Left ventricle myocardium inferior (tissue), 1 donor: ENCODE measurements around the gene EYA2. TPM values are rescaled to one million over a fixed set of nuclear protein-coding genes. Genes with fewer than 3 reads are reported as not detected.

Experiments
- DNase-seq: peaks from one replicate; pipeline ENCODE4 v3.0.0-alpha.2; 2020
- H3K27ac ChIP-seq: fragments of 200-600 bp; replicated peaks from 2 replicates; pipeline ENCODE4 v1.8.0; 2021
- H3K27me3 ChIP-seq: fragments of 200-600 bp; 2 replicates; pipeline ENCODE4 v1.8.0; 2021; ENCODE audit warnings: low read depth
- H3K36me3 ChIP-seq: fragments of 200-600 bp; 2 replicates; pipeline ENCODE4 v1.8.0; 2021
- H3K4me1 ChIP-seq: fragments of 200-600 bp; 2 replicates; pipeline ENCODE4 v1.8.0; 2021
- H3K4me3 ChIP-seq: fragments of 200-600 bp; 2 replicates; pipeline ENCODE4 v1.8.0; 2021; ENCODE audit warnings: mild to moderate bottlenecking, moderate library complexity
- H3K9me3 ChIP-seq: fragments of 200-600 bp; replicated peaks from 2 replicates; pipeline ENCODE4 v1.8.0; 2021
- CTCF ChIP-seq: fragments of 200-600 bp; IDR thresholded peaks from 2 replicates; pipeline ENCODE4 v1.8.0; 2021; ENCODE audit warnings: antibody characterized with exemption, mild to moderate bottlenecking, borderline replicate concordance
- intact Hi-C: fragments of 100-400 bp; cut with micrococcal nuclease; formaldehyde crosslinking; loops from one replicate; pipeline ENCODE4 v1.11.0; 2022
- total RNA-seq: library from RNA; stranded (reverse); fragmentation: NEBNext Ultra II Directional; extraction: Animal tissue kit (Norgen Biotek cat#: 25700); gene quantifications from one replicate; pipeline ENCODE4 v1.2.1, GENCODE V29; 2021
- donor health status: DM: no; HTN: yes; CAD: no; lungs with severe emphysema.

The EYA2 gene
- total RNA-seq, 1 donor from 2014 or later = 0.63 TPM

GRCh38 chr20:47133809-47134456, 239.3 kb downstream of the EYA2 start:
- DNase-seq = no peak
- H3K9me3 ChIP-seq = no peaks in the 10 kb centered on the region
- H3K4me1 ChIP-seq = peaks cover 5% of the 10 kb centered on the region
- H3K27ac ChIP-seq = no peak overlapping the region
- H3K4me3 ChIP-seq = no peak overlapping the region
- intact Hi-C loops = no loop called here
- TF ChIP-seq CTCF = no peak
- no peaks in the 10 kb centered on the region for H3K36me3 ChIP-seq
- no peaks in the 10 kb centered on the region for H3K27me3 ChIP-seq

- no peak overlapping the region for H3K27ac ChIP-seq
- no peak for TF ChIP-seq CTCF
- no peak for DNase-seq
- H3K27me3 ChIP-seq = no peaks in the 10 kb centered on the region
- no peaks in the 10 kb centered on the region for H3K36me3 ChIP-seq
- H3K9me3 ChIP-seq = peaks cover 14% of the 10 kb centered on the region
- peaks cover 5% of the 10 kb centered on the region for H3K4me1 ChIP-seq
- H3K4me3 ChIP-seq = no peak overlapping the region
- intact Hi-C loops = no loop called here
Observed at GRCh38 chr20:47136782-47137181, 242.1 kb downstream of the EYA2 start.

GRCh38 chr20:47137231-47137870, 242.7 kb downstream of the EYA2 start:
- TF ChIP-seq CTCF = no peak
- Histone ChIP-seq H3K4me1 (peaks cover 5% of the 10 kb centered on the region), H3K27me3 (no peaks in the 10 kb centered on the region), H3K4me3 (no peak overlapping the region), H3K27ac (no peak overlapping the region), H3K36me3 (no peaks in the 10 kb centered on the region), H3K9me3 (peaks cover 15% of the 10 kb centered on the region)
- DNase-seq = no peak
- intact Hi-C loops = no loop called here

- intact Hi-C loops = no loop called here
- no peaks in the 10 kb centered on the region for H3K4me1 ChIP-seq
- TF ChIP-seq CTCF = no peak
Observed at GRCh38 chr20:47139934-47140535, 245.4 kb downstream of the EYA2 start.

GRCh38 chr20:47141350-47141921, 246.8 kb downstream of the EYA2 start:
- TF ChIP-seq CTCF = no peak
- DNase-seq = no peak

More at GRCh38 chr20:47139934-47140535, 245.4 kb downstream of the EYA2 start:
- Histone ChIP-seq H3K9me3 (peaks cover 15% of the 10 kb centered on the region), H3K27ac (no peak overlapping the region), H3K27me3 (no peaks in the 10 kb centered on the region), H3K36me3 (no peaks in the 10 kb centered on the region), H3K4me3 (no peak overlapping the region)
- no peak for DNase-seq

More at GRCh38 chr20:47141350-47141921, 246.8 kb downstream of the EYA2 start:
- intact Hi-C loops = no loop called here
- peaks cover 15% of the 10 kb centered on the region for H3K9me3 ChIP-seq
- H3K36me3 ChIP-seq = no peaks in the 10 kb centered on the region
- H3K27ac ChIP-seq = no peak overlapping the region
- no peaks in the 10 kb centered on the region for H3K27me3 ChIP-seq
- no peaks in the 10 kb centered on the region for H3K4me1 ChIP-seq
- no peak overlapping the region for H3K4me3 ChIP-seq
